ENCODE measurements around the gene FADS3. TPM values are rescaled to one million over a fixed set of nuclear protein-coding genes. Genes with fewer than 3 reads are reported as not detected.

Gene FADS3
- total and polyA plus RNA-seq, 9 of the 15 experiments (the other 6 are each of a cell fraction or from before 2014, with no cell fraction given), result 0.97 to 148 (median 92.7) TPM

DNA sequence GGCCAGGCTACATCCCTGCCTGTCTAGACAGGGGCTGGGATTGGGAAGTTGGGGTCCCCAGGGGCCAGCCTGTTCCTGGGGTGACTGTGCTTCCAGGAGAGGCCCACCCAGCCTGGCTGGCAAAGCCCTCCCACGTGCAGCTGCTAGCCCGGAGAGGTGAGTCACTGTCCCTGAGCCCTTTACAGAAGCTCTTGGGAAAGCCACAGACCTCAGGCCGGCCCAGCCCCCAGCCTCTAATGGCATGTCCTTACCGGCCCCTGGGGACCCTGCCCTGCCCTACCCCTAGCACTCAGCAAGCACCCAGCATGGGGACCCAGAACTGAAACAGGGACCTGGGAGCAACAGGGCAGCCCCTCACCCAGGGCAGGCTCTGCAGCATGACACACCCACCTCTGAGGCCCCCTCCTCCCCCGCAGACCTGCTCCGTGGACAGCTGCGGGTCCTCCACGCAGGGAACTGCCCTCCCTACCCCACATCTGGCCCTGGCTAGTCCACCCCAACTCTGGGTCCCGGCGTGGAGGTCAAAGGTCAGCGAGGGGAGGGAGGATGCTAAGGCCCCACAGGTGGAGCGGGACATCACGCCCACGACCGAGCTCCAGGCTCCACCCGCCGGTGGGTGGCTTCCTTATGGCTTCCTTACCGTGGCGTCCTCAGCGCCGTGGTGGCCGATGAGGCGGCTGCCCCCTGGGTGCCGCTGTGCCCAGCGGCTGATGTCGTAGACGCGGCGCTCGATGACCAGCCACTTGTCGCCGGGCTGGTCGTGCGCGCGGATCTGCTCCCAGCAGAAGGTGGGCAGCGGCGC is 615 bp downstream of the FADS3 start (continued):
- TF ChIP-seq, protein P1, sequence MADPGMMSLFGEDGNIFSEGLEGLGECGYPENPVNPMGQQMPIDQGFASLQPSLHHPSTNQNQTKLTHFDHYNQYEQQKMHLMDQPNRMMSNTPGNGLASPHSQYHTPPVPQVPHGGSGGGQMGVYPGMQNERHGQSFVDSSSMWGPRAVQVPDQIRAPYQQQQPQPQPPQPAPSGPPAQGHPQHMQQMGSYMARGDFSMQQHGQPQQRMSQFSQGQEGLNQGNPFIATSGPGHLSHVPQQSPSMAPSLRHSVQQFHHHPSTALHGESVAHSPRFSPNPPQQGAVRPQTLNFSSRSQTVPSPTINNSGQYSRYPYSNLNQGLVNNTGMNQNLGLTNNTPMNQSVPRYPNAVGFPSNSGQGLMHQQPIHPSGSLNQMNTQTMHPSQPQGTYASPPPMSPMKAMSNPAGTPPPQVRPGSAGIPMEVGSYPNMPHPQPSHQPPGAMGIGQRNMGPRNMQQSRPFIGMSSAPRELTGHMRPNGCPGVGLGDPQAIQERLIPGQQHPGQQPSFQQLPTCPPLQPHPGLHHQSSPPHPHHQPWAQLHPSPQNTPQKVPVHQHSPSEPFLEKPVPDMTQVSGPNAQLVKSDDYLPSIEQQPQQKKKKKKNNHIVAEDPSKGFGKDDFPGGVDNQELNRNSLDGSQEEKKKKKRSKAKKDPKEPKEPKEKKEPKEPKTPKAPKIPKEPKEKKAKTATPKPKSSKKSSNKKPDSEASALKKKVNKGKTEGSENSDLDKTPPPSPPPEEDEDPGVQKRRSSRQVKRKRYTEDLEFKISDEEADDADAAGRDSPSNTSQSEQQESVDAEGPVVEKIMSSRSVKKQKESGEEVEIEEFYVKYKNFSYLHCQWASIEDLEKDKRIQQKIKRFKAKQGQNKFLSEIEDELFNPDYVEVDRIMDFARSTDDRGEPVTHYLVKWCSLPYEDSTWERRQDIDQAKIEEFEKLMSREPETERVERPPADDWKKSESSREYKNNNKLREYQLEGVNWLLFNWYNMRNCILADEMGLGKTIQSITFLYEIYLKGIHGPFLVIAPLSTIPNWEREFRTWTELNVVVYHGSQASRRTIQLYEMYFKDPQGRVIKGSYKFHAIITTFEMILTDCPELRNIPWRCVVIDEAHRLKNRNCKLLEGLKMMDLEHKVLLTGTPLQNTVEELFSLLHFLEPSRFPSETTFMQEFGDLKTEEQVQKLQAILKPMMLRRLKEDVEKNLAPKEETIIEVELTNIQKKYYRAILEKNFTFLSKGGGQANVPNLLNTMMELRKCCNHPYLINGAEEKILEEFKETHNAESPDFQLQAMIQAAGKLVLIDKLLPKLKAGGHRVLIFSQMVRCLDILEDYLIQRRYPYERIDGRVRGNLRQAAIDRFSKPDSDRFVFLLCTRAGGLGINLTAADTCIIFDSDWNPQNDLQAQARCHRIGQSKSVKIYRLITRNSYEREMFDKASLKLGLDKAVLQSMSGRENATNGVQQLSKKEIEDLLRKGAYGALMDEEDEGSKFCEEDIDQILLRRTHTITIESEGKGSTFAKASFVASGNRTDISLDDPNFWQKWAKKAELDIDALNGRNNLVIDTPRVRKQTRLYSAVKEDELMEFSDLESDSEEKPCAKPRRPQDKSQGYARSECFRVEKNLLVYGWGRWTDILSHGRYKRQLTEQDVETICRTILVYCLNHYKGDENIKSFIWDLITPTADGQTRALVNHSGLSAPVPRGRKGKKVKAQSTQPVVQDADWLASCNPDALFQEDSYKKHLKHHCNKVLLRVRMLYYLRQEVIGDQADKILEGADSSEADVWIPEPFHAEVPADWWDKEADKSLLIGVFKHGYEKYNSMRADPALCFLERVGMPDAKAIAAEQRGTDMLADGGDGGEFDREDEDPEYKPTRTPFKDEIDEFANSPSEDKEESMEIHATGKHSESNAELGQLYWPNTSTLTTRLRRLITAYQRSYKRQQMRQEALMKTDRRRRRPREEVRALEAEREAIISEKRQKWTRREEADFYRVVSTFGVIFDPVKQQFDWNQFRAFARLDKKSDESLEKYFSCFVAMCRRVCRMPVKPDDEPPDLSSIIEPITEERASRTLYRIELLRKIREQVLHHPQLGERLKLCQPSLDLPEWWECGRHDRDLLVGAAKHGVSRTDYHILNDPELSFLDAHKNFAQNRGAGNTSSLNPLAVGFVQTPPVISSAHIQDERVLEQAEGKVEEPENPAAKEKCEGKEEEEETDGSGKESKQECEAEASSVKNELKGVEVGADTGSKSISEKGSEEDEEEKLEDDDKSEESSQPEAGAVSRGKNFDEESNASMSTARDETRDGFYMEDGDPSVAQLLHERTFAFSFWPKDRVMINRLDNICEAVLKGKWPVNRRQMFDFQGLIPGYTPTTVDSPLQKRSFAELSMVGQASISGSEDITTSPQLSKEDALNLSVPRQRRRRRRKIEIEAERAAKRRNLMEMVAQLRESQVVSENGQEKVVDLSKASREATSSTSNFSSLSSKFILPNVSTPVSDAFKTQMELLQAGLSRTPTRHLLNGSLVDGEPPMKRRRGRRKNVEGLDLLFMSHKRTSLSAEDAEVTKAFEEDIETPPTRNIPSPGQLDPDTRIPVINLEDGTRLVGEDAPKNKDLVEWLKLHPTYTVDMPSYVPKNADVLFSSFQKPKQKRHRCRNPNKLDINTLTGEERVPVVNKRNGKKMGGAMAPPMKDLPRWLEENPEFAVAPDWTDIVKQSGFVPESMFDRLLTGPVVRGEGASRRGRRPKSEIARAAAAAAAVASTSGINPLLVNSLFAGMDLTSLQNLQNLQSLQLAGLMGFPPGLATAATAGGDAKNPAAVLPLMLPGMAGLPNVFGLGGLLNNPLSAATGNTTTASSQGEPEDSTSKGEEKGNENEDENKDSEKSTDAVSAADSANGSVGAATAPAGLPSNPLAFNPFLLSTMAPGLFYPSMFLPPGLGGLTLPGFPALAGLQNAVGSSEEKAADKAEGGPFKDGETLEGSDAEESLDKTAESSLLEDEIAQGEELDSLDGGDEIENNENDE (IDR thresholded peaks at IDR 0.05; ENCODE audit: low read depth, low read length), result no peak
- TF ChIP-seq, protein P2, sequence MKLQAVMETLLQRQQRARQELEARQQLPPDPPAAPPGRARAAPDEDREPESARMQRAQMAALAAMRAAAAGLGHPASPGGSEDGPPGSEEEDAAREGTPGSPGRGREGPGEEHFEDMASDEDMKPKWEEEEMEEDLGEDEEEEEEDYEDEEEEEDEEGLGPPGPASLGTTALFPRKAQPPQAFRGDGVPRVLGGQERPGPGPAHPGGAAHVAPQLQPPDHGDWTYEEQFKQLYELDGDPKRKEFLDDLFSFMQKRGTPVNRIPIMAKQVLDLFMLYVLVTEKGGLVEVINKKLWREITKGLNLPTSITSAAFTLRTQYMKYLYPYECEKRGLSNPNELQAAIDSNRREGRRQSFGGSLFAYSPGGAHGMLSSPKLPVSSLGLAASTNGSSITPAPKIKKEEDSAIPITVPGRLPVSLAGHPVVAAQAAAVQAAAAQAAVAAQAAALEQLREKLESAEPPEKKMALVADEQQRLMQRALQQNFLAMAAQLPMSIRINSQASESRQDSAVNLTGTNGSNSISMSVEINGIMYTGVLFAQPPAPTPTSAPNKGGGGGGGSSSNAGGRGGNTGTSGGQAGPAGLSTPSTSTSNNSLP (IDR thresholded peaks at IDR 0.05; ENCODE audit: borderline replicate concordance, low read depth, low read length), result no peak
- TF ChIP-seq FIP1L1 (IDR thresholded peaks at IDR 0.05; ENCODE audit: low read depth, low read length, poor library complexity, severe bottlenecking) (peak; percentile 63), ILK (tag; IDR thresholded peaks at IDR 0.05; ENCODE audit: borderline replicate concordance, low read depth) (no peak), DPF2 (IDR thresholded peaks at IDR 0.05) (peak; percentile 76), ZNF354B (CRISPR knock-in tag; IDR thresholded peaks at IDR 0.05) (no peak), GTF2F1 (IDR thresholded peaks at IDR 0.05; ENCODE audit: low read depth, low read length) (no peak), ERF (CRISPR knock-in tag; IDR thresholded peaks at IDR 0.05) (0 out of 2 replicates have a peak, but pooled peaks have one; percentile 38)
- TF ChIP-seq, protein P3, sequence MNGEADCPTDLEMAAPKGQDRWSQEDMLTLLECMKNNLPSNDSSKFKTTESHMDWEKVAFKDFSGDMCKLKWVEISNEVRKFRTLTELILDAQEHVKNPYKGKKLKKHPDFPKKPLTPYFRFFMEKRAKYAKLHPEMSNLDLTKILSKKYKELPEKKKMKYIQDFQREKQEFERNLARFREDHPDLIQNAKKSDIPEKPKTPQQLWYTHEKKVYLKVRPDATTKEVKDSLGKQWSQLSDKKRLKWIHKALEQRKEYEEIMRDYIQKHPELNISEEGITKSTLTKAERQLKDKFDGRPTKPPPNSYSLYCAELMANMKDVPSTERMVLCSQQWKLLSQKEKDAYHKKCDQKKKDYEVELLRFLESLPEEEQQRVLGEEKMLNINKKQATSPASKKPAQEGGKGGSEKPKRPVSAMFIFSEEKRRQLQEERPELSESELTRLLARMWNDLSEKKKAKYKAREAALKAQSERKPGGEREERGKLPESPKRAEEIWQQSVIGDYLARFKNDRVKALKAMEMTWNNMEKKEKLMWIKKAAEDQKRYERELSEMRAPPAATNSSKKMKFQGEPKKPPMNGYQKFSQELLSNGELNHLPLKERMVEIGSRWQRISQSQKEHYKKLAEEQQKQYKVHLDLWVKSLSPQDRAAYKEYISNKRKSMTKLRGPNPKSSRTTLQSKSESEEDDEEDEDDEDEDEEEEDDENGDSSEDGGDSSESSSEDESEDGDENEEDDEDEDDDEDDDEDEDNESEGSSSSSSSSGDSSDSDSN (IDR thresholded peaks at IDR 0.05; ENCODE audit: borderline replicate concordance in 1 of 2, low read depth in 2 of 2, low read length in 2 of 2), result 0 out of 4 replicates have a peak, but pooled peaks of 1 of the 2 experiments have one; percentile 6

Data from K562 (cell line).